Left ventricle myocardium inferior (tissue), 1 donor: Measurements from ENCODE around the gene MAGED4B. TPM values are rescaled to one million over a fixed set of nuclear protein-coding genes. Genes with fewer than 3 reads are reported as not detected.
"Not testable (repeated sequence)": the region's sequence is repeated elsewhere in the genome, so short reads cannot be mapped to it uniquely, and the experiment has no call there.

ENCODE experiments used
- DNase-seq: peaks from one replicate; pipeline ENCODE4 v3.0.0-alpha.2; 2020
- H3K27ac ChIP-seq: fragments of 200-600 bp; replicated peaks from 2 replicates; pipeline ENCODE4 v1.8.0; 2021
- H3K27me3 ChIP-seq: fragments of 200-600 bp; 2 replicates; pipeline ENCODE4 v1.8.0; 2021; ENCODE audit warnings: low read depth
- H3K36me3 ChIP-seq: fragments of 200-600 bp; 2 replicates; pipeline ENCODE4 v1.8.0; 2021
- H3K4me1 ChIP-seq: fragments of 200-600 bp; 2 replicates; pipeline ENCODE4 v1.8.0; 2021
- H3K4me3 ChIP-seq: fragments of 200-600 bp; 2 replicates; pipeline ENCODE4 v1.8.0; 2021; ENCODE audit warnings: mild to moderate bottlenecking, moderate library complexity
- H3K9me3 ChIP-seq: fragments of 200-600 bp; replicated peaks from 2 replicates; pipeline ENCODE4 v1.8.0; 2021
- CTCF ChIP-seq: fragments of 200-600 bp; IDR thresholded peaks from 2 replicates; pipeline ENCODE4 v1.8.0; 2021; ENCODE audit warnings: antibody characterized with exemption, mild to moderate bottlenecking, borderline replicate concordance
- intact Hi-C: fragments of 100-400 bp; cut with micrococcal nuclease; formaldehyde crosslinking; loops from one replicate; pipeline ENCODE4 v1.11.0; 2022
- long read RNA-seq: library from polyadenylated mRNA; unstranded; transcript quantifications from one replicate; pipeline ENCODE4 v2.0.0, GENCODE V29; 2021
- total RNA-seq: library from RNA; stranded (reverse); fragmentation: NEBNext Ultra II Directional; extraction: Animal tissue kit (Norgen Biotek cat#: 25700); gene quantifications from one replicate; pipeline ENCODE4 v1.2.1, GENCODE V29; 2021
- donor health status: DM: no; HTN: yes; CAD: no; lungs with severe emphysema.

MAGED4B gene
- 1.5 TPM for total RNA-seq
- long read RNA-seq, partial matches to known transcripts: 1 of 2 reads
- long read RNA-seq, other reads (novel, unspliced or antisense): 1 of 2 reads

GRCh38 chrX:52068666-52069640, at the start of gene MAGED4B:
TSS of gene MAGED4B (minus strand) at chrX:52069183. CDS start at chrX:52068172, 1,011 bp downstream.
- H3K27ac ChIP-seq, H3K4me3 ChIP-seq, H3K9me3 ChIP-seq, H3K36me3 ChIP-seq, DNase-seq, intact Hi-C loops, H3K27me3 ChIP-seq, H3K4me1 ChIP-seq: not testable (repeated sequence)

GRCh38 chrX:52118262-52118661, 49.3 kb upstream of the MAGED4B start:
- H3K27ac ChIP-seq: no peak overlapping the region
- H3K4me1 ChIP-seq: no peaks in the 10 kb centered on the region
- no peaks in the 10 kb centered on the region for H3K9me3 ChIP-seq
- no peaks in the 10 kb centered on the region for H3K36me3 ChIP-seq
- H3K4me3 ChIP-seq: no peak overlapping the region
- DNase-seq: no peak
- no peaks in the 10 kb centered on the region for H3K27me3 ChIP-seq
- no peak for TF ChIP-seq CTCF
- intact Hi-C loops: no loop called here

GRCh38 chrX:52082578-52082977, 13.6 kb upstream of the MAGED4B start:
- Histone ChIP-seq H3K9me3 (no peaks in the 10 kb centered on the region), H3K27me3 (no peaks in the 10 kb centered on the region), H3K36me3 (no peaks in the 10 kb centered on the region), H3K27ac (no peak overlapping the region), H3K4me1 (no peaks in the 10 kb centered on the region), H3K4me3 (no peak overlapping the region)
- intact Hi-C loops: no loop called here
- no peak for DNase-seq
- no peak for TF ChIP-seq CTCF

GRCh38 chrX:52078131-52078530, 9.1 kb upstream of the MAGED4B start:
- intact Hi-C loops: no loop called here
- no peaks in the 10 kb centered on the region for H3K36me3 ChIP-seq

GRCh38 chrX:52042288-52042687, 26.7 kb downstream of the MAGED4B start:
- H3K36me3 ChIP-seq, intact Hi-C loops, H3K27ac ChIP-seq, H3K9me3 ChIP-seq, DNase-seq, H3K4me1 ChIP-seq, H3K27me3 ChIP-seq, H3K4me3 ChIP-seq: not testable (repeated sequence)

More at GRCh38 chrX:52078131-52078530, 9.1 kb upstream of the MAGED4B start:
- no peak overlapping the region for H3K4me3 ChIP-seq
- TF ChIP-seq CTCF: no peak
- no peaks in the 10 kb centered on the region for H3K9me3 ChIP-seq
- no peaks in the 10 kb centered on the region for H3K27me3 ChIP-seq
- DNase-seq: no peak
- no peaks in the 10 kb centered on the region for H3K4me1 ChIP-seq
- no peak overlapping the region for H3K27ac ChIP-seq

- TF ChIP-seq CTCF: no peak
- H3K4me3 ChIP-seq: no peak overlapping the region
- H3K9me3 ChIP-seq: no peaks in the 10 kb centered on the region
- H3K27ac ChIP-seq: no peak overlapping the region
- DNase-seq: no peak
- intact Hi-C loops: no loop called here
- H3K4me1 ChIP-seq: no peaks in the 10 kb centered on the region
- H3K36me3 ChIP-seq: no peaks in the 10 kb centered on the region
- no peaks in the 10 kb centered on the region for H3K27me3 ChIP-seq
Measured at GRCh38 chrX:52034211-52034610, 34.8 kb downstream of the MAGED4B start.
